ENCODE measurements around the gene NUP188. TPM values are rescaled to one million over a fixed set of nuclear protein-coding genes. Genes with fewer than 3 reads are reported as not detected.

The NUP188 gene
- total and polyA plus RNA-seq, 4 donors = 6.9 to 34.7 (median 19.2) TPM

GRCh38 chr9:128910906-128911305, 36.6 kb upstream of the NUP188 start:
- no peak for DNase-seq (ENCODE audit: low spot score)
- H3K9ac ChIP-seq (ENCODE audit: low read depth in 1 of 2, low read length in 2 of 2) = no peak overlapping the region
- H3K27ac ChIP-seq (ENCODE audit: low read depth in 1 of 2, low read length in 2 of 2) = peak overlapping the region; percentile 34 to 47
- peaks cover 6 to 39% (median 30%) of the 10 kb centered on the region in 4 donors for H3K36me3 ChIP-seq (ENCODE audit: control insufficient read depth in 4 of 4, insufficient read depth in 3 of 4, low read depth in 1 of 4, low read length in 3 of 4)
- TF ChIP-seq JUND (IDR thresholded peaks at IDR 0.05) (no peak), FOXA1 (IDR thresholded peaks at IDR 0.05) (no peak), FOXA2 (IDR thresholded peaks at IDR 0.05) (no peak), GABPA (IDR thresholded peaks at IDR 0.05 in 1 of 2, conservative IDR thresholded peaks at IDR 0.05 in 1 of 2) (no peak), RXRA (IDR thresholded peaks at IDR 0.05) (no peak), RAD21 (IDR thresholded peaks at IDR 0.05) (no peak), EGR1 (IDR thresholded peaks at IDR 0.05; ENCODE audit: low read depth in 2 of 2) (no peak), NR2F2 (IDR thresholded peaks at IDR 0.05) (no peak), HNF4G (IDR thresholded peaks at IDR 0.05) (no peak), YY1 (IDR thresholded peaks at IDR 0.05) (no peak)
- TF ChIP-seq, protein P1, sequence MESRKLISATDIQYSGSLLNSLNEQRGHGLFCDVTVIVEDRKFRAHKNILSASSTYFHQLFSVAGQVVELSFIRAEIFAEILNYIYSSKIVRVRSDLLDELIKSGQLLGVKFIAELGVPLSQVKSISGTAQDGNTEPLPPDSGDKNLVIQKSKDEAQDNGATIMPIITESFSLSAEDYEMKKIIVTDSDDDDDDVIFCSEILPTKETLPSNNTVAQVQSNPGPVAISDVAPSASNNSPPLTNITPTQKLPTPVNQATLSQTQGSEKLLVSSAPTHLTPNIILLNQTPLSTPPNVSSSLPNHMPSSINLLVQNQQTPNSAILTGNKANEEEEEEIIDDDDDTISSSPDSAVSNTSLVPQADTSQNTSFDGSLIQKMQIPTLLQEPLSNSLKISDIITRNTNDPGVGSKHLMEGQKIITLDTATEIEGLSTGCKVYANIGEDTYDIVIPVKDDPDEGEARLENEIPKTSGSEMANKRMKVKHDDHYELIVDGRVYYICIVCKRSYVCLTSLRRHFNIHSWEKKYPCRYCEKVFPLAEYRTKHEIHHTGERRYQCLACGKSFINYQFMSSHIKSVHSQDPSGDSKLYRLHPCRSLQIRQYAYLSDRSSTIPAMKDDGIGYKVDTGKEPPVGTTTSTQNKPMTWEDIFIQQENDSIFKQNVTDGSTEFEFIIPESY (IDR thresholded peaks at IDR 0.05) = no peak
- TF ChIP-seq, protein P2, sequence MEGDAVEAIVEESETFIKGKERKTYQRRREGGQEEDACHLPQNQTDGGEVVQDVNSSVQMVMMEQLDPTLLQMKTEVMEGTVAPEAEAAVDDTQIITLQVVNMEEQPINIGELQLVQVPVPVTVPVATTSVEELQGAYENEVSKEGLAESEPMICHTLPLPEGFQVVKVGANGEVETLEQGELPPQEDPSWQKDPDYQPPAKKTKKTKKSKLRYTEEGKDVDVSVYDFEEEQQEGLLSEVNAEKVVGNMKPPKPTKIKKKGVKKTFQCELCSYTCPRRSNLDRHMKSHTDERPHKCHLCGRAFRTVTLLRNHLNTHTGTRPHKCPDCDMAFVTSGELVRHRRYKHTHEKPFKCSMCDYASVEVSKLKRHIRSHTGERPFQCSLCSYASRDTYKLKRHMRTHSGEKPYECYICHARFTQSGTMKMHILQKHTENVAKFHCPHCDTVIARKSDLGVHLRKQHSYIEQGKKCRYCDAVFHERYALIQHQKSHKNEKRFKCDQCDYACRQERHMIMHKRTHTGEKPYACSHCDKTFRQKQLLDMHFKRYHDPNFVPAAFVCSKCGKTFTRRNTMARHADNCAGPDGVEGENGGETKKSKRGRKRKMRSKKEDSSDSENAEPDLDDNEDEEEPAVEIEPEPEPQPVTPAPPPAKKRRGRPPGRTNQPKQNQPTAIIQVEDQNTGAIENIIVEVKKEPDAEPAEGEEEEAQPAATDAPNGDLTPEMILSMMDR (IDR thresholded peaks at IDR 0.05; ENCODE audit: low read depth, low read length, missing input control) = no peak
- TF ChIP-seq, protein P3, sequence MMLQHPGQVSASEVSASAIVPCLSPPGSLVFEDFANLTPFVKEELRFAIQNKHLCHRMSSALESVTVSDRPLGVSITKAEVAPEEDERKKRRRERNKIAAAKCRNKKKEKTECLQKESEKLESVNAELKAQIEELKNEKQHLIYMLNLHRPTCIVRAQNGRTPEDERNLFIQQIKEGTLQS (IDR thresholded peaks at IDR 0.05) = no peak
- peaks cover 3 to 47% (median 23%) of the 10 kb centered on the region in 4 donors for H3K4me1 ChIP-seq (ENCODE audit: control insufficient read depth in 4 of 4, insufficient read depth in 4 of 4, low read length in 3 of 4)
- H3K4me3 ChIP-seq (ENCODE audit: low read depth in 1 of 3, low read length in 3 of 3) = no peak overlapping the region
- 91% methylated on average over 6 of the region's 6 CpGs for WGBS
- no peaks in the 10 kb centered on the region for H3K27me3 ChIP-seq (ENCODE audit: control insufficient read depth in 4 of 4, insufficient read depth in 4 of 4, low read length in 3 of 4)
- no peaks in the 10 kb centered on the region for H3K9me3 ChIP-seq (ENCODE audit: control insufficient read depth in 4 of 4, low read length in 3 of 4)

DNA sequence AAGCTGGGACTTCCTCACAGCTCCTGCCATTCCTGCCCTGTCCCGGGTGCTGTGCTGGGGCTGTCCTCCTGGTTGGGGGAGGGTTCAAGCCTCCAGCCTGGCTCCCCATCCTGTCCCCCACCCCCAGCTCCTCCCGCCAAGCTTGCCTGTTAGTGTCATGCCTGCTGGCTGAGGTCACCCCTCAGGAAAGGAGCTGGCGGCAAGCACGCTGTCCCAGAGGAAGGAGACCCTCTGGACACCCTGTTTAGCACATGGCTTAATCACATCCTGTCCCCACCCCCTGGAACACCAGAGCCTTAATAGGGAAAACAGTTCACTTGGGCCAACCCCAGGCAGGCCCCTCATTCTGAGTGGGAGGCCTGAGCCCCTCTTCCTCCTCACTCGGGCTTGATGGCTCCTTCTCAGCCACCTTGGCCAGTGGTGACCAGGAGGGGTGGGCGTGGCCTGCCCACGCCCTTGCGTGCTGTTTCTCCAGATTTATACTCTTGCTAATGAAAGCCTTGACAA, 35.9 kb upstream of the NUP188 start:
- Histone ChIP-seq H3K9ac (ENCODE audit: low read depth in 1 of 2, low read length in 2 of 2) (peak overlapping the region in 1 of 2 donors; percentile 5), H3K4me3 (ENCODE audit: low read depth in 1 of 3, low read length in 3 of 3) (no peak overlapping the region), H3K27me3 (ENCODE audit: control insufficient read depth in 4 of 4, insufficient read depth in 4 of 4, low read length in 3 of 4) (no peaks in the 10 kb centered on the region), H3K9me3 (ENCODE audit: control insufficient read depth in 4 of 4, low read length in 3 of 4) (no peaks in the 10 kb centered on the region), H3K4me1 (ENCODE audit: control insufficient read depth in 4 of 4, insufficient read depth in 4 of 4, low read length in 3 of 4) (peaks cover 3 to 49% (median 27%) of the 10 kb centered on the region in 4 donors), H3K27ac (ENCODE audit: low read depth in 1 of 2, low read length in 2 of 2) (peak overlapping the region; percentile 34 to 47), H3K36me3 (ENCODE audit: control insufficient read depth in 4 of 4, insufficient read depth in 3 of 4, low read depth in 1 of 4, low read length in 3 of 4) (peaks cover 6 to 38% (median 30%) of the 10 kb centered on the region in 4 donors)
- DNase-seq (ENCODE audit: low spot score) = no peak
- TF ChIP-seq RAD21 (IDR thresholded peaks at IDR 0.05) (peak in 1 of 2 donors; percentile 22), HNF4A (conservative IDR thresholded peaks at IDR 0.05) (no peak), JUND (IDR thresholded peaks at IDR 0.05) (peak; percentile 8 to 23), GABPA (IDR thresholded peaks at IDR 0.05 in 1 of 2, conservative IDR thresholded peaks at IDR 0.05 in 1 of 2) (peak in 1 of 2 donors; percentile 16), SP1 (IDR thresholded peaks at IDR 0.05) (peak; percentile 41), NR2F2 (IDR thresholded peaks at IDR 0.05) (peak; percentile 91), TAF1 (conservative IDR thresholded peaks at IDR 0.05) (no peak)
- TF ChIP-seq, protein P4, sequence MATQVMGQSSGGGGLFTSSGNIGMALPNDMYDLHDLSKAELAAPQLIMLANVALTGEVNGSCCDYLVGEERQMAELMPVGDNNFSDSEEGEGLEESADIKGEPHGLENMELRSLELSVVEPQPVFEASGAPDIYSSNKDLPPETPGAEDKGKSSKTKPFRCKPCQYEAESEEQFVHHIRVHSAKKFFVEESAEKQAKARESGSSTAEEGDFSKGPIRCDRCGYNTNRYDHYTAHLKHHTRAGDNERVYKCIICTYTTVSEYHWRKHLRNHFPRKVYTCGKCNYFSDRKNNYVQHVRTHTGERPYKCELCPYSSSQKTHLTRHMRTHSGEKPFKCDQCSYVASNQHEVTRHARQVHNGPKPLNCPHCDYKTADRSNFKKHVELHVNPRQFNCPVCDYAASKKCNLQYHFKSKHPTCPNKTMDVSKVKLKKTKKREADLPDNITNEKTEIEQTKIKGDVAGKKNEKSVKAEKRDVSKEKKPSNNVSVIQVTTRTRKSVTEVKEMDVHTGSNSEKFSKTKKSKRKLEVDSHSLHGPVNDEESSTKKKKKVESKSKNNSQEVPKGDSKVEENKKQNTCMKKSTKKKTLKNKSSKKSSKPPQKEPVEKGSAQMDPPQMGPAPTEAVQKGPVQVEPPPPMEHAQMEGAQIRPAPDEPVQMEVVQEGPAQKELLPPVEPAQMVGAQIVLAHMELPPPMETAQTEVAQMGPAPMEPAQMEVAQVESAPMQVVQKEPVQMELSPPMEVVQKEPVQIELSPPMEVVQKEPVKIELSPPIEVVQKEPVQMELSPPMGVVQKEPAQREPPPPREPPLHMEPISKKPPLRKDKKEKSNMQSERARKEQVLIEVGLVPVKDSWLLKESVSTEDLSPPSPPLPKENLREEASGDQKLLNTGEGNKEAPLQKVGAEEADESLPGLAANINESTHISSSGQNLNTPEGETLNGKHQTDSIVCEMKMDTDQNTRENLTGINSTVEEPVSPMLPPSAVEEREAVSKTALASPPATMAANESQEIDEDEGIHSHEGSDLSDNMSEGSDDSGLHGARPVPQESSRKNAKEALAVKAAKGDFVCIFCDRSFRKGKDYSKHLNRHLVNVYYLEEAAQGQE (IDR thresholded peaks at IDR 0.05) = no peak
- TF ChIP-seq, protein P2 (IDR thresholded peaks at IDR 0.05; ENCODE audit: low read depth, low read length, missing input control) = no peak
- TF ChIP-seq, protein P1 (IDR thresholded peaks at IDR 0.05) = no peak
- 56% methylated on average over 8 of the region's 8 CpGs for WGBS

All from liver (tissue), 9 donors.